GM18867 (cell line): ENCODE data around the gene GALNT10.
"Not testable (repeated sequence)": the region's sequence is repeated elsewhere in the genome, so short reads cannot be mapped to it uniquely, and the experiment has no call there.

Experiments
- ATAC-seq: cut with Tn5 transposase; IDR thresholded peaks from one replicate; pipeline ENCODE4 v1.9.1; 2021; ENCODE audit warnings: mild to moderate bottlenecking, moderate library complexity; ENCODE audit not compliant: unreplicated experiment

GALNT10 gene, protein sequence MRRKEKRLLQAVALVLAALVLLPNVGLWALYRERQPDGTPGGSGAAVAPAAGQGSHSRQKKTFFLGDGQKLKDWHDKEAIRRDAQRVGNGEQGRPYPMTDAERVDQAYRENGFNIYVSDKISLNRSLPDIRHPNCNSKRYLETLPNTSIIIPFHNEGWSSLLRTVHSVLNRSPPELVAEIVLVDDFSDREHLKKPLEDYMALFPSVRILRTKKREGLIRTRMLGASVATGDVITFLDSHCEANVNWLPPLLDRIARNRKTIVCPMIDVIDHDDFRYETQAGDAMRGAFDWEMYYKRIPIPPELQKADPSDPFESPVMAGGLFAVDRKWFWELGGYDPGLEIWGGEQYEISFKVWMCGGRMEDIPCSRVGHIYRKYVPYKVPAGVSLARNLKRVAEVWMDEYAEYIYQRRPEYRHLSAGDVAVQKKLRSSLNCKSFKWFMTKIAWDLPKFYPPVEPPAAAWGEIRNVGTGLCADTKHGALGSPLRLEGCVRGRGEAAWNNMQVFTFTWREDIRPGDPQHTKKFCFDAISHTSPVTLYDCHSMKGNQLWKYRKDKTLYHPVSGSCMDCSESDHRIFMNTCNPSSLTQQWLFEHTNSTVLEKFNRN

DNA sequence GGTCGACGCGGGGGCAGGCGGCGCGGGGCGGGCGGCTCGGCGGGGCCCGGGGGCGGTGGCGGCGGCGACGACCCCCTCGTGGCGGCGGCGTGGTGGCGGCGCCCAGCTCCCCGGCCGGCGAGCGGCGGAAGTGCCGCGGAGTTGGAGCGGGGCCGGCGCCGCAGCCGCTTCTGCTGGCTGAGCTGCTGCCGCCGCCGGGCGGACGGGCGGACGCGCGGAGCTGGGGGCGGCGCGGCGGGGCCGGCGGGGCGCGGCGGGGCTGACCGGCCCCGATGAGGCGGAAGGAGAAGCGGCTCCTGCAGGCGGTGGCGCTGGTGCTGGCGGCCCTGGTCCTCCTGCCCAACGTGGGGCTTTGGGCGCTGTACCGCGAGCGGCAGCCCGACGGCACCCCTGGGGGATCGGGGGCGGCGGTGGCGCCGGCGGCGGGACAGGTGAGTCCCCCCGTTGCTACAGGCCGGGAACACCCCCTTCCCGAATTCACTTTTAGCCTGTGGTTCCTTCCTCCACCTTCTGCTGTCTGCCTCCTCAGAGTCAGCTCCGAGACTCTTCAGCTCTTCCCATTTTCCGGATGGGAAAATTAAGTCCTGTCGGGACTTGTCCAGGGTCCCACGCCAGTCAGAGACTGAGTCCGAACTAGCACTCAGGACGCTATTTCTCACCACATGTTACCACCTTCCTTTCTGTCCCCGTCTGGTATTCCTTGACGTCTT, at the start of gene GALNT10:
Gene GALNT10, plus strand, starts transcription at position 139 of the 710 bp plus-strand sequence. Its CDS starts 134 bp downstream, at position 273.
- peak; percentile 80 for ATAC-seq

- no peak for ATAC-seq
Measured at GRCh38 chr5:154141745-154142221, 48.8 kb upstream of the GALNT10 start.

GRCh38 chr5:154143211-154143641, 47.3 kb upstream of the GALNT10 start:
- ATAC-seq = no peak

GRCh38 chr5:154145268-154145667, 45.3 kb upstream of the GALNT10 start:
- no peak for ATAC-seq

- no peak for ATAC-seq
Measured at GRCh38 chr5:154146409-154146808, 44.1 kb upstream of the GALNT10 start.

DNA sequence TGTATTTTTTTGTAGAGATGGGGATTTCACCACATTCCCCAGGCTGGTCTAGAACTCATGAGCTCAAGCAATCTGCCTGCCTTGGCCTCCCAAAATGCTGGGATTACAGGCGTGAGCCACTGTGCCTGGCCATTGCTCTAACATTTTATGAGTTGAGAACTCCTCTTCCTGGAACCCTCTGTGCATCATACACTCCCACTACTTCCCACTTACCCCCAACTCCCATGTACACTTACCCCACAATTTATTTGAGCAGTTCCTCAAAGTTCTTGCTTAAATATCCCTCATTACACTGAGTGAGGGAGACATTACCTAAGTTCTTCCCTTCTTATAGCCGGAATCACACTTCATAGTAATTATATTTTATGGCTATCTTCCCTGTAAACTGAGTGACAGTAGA, 42.9 kb upstream of the GALNT10 start:
- no peak for ATAC-seq

DNA sequence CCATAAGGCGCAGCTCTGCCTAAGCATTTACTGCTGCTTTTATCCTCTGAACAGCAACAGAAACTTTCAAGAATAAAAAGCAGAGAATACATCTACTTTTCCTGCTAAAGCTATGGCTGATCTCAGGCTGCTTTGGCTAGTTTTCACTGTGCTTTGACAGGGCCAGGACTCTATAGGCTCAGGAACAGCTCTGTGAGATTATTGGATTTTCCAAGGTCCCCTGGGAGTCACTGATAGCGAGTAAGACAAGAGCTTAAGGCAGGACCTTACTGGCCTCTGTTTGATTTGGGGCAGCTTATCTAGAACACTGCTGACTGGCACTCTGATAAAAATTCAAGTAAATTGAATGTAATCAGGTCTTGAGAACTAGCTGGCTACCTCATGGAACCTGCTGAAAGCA, 40.1 kb upstream of the GALNT10 start:
- ATAC-seq = not testable (repeated sequence)

GRCh38 chr5:154157483-154158378, 32.8 kb upstream of the GALNT10 start:
- no peak for ATAC-seq

GRCh38 chr5:154158379-154158737, 32.2 kb upstream of the GALNT10 start:
- no peak for ATAC-seq

DNA sequence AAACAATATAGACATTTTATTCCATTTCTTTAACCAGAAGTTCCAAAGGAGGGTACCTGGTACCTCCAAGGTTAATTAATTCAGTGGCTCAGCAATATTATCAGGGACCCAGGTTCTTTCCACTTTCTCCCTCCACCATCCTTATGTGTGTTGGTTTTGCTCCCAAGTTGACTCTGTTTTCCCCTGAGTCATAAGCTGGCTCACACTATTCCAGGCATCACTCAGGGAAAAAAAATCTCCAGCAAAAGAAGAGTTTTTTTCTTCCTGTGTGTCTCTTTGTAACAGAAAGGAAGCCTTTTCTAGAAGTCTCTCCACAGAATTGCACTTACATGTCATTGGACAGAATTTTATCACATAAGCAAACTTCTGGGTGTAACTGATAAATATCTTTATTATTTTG, 31.2 kb upstream of the GALNT10 start:
- ATAC-seq = no peak

DNA sequence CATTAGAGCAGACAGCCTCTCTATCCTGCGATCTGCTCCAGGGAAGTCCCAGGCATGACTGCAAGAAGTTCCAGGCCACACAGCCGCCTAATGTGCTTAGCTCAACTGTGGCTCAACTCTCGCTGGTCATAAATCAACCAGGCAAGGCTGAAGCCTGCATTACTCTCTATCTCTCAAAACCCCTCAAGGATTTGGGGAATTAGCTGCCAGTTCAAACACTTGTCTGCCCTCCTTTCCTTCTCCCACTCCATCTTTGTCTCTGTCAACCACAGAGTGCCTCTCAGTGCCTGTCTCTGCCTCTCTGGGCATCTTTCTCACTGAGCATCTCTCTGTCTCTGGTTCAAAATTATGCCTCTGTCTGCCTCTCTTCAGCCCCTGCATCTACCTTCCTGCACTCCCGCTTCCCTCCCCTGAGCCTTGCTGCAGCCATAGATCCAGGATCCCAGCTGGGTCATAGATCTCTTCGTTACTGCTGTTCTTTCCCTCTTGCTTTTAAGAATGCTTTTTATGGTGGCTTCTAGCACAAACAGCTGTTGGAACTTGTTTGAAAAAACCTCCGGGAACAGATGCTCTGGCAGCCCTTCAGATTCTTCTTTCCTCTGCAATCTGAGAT, 27.9 kb upstream of the GALNT10 start:
- no peak for ATAC-seq

DNA sequence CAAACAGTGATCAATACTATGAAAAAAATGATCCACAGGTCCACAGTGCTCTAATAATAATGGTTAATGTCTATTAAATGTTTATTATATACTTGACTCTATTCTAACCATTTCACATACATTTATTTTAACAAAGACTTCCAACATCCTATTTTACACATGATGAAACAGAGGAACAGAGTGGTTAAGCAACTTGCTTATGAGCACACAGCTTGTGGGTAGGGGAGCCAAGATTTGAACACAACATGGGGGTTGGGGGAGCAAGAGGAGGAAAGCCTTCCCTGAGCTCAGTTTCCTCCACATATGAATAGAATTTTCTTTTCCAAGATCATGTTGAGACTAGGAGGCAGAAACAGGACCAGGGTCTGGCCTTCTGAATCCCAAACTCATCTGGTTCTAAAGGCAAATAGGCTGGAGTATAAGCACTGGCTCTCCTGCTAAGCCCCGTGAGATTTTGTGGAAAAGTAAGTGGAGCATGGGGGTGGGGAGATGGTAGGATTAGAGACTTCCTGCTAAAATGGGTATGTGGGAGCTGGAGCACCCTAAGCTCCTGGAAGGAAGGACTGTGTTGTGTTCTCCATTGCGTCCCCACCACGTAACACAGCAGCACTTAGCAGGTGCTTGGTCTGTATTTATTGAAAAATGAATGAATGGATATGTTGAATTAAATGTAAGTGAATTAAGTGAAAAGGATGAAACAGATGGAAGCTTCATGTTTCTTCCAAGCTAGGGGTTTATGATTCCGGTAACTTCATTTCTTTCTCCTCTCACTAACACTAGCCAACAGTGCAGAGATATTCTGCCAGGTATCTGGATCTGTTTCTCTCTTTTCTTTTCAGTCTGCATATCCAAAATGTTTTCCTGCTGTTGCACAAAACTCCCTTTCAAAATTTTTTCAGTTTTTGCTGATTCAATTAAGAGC, 26.9 kb upstream of the GALNT10 start:
- ATAC-seq = no peak

GRCh38 chr5:154164249-154164581, 26.3 kb upstream of the GALNT10 start:
- no peak for ATAC-seq

DNA sequence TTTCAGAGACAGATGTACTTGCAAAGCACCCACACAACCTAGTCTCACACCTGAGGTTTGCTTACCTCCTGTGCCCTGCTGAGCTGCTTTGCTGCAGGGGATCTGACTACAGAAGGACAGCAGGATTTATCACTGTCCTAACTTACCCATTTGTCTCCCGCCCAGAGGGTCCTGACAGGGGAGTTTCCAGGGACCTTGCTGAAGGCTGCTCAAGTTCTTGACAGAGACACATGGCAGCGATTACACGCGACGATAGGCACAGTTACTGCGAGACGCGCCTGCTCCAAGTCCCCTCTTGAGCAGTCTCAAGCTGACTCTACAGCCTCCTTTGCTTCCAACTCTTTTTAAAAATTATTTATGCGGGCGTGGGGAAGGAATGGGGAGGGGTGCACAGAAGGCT, 24.6 kb upstream of the GALNT10 start:
- no peak for ATAC-seq

DNA sequence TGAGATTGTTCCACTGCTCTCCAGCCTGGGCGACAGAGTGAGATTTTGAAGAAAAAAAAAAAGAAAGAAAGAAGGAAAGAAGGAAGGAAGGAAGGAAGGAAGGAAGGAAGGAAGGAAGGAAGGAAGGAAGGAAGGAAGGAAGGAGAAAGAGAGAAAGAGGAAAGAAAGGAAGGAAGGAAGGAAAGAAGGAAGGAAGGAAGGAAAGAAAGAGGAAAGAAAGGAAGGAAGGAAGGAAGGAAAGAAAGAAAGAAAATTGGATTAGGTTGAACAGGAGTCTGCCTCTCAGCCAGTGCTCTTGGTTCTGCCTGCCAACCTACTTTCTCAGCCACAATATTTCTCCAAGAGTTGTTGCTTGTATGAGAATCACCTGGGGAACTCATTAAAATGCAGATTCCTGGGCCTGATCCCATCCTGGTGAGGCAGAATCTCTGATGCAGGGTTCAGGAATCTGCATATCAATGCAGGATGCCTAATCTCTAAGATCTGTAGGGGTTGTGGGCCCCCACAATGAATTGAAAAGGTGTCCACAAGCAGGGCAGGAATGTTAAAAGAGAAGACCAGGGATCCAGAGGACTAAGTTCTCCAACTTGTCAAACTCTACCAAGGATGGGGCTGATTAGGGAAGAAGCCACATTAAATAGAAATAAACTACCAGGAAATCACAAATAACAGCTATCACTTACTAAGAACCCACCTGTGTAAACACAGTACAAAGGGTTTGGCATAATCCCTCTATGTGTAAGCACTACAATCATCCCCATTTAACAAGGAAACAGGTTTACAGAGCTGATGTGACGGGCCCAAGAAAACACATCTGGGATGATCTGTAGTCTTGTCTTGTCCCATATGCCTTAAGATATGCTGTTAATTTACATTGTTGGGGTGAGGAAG, 23.4 kb upstream of the GALNT10 start:
- no peak for ATAC-seq

- ATAC-seq = no peak
Measured at GRCh38 chr5:154168395-154168794, 22.1 kb upstream of the GALNT10 start.

- no peak for ATAC-seq
Measured at GRCh38 chr5:154172785-154173184, 17.7 kb upstream of the GALNT10 start.

DNA sequence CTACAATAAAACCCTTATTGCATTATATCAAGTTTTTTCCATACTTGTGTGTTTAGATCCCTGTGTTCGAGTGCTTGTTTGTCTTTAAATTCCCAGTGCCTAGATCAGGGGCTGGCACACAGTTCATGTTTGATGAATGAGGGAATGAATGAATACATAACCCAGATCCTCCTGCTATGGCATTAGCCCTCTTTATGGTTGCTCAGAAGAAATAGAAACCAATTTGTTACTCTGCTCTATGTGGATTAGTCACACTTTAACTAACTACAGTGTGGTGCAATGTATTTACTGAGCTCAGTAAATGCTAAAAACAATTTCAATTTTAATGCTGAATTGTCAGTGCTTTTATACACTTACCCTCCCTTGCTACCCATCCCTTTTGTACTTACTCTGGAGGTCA, 16.4 kb upstream of the GALNT10 start:
- no peak for ATAC-seq
